GM10248 (cell line): ENCODE results near the gene ACAN.

ENCODE experiments used
- CTCF ChIA-PET: fragments of 300-600 bp; sonication (Branson Sonifier 250); formaldehyde crosslinking; extraction: SDS; loops from one replicate; lab custom pipeline; 2021; ENCODE audit warnings: antibody characterized with exemption; lab: Yijun Ruan, JAX
- POLR2A ChIA-PET: fragments of 350-650 bp; sonication (Branson Sonifier 250); formaldehyde crosslinking; extraction: SDS; loops from one replicate; lab custom pipeline; 2020; ENCODE audit warnings: antibody characterized with exemption; lab: Yijun Ruan, JAX
- DNase-seq: peaks from one replicate; pipeline ENCODE4 v3.0.0; 2012; ENCODE audit errors: extremely low spot score
- TF ChIP-seq, protein P1 (sequence below): IDR thresholded peaks from 2 replicates; pipeline ENCODE4 v1.5.1; 2012; ENCODE audit warnings: mild to moderate bottlenecking, low read depth; ENCODE audit errors: extremely low read depth, missing control alignments, control extremely low read depth

Gene ACAN

DNA sequence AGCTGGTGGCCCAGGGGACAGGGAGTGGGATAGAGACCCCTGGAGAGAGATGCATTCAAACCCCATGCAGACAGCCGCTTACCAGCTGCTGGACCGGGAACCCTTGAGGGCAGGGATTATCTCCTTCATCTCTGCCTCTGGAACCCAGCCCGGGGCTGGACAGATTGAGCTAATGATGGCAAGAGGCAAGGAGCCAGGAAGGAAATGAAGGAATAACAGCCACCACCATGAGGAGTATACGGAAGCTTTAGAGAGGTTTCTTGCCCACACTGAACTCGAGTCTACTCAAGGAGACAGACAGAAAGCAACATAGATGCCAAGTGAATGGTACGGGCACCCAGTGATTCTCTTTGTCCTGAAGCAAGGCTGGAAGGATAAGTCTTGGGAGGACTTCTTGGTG is 68.9 kb downstream of the ACAN start:
- DNase-seq: no peak
- CTCF ChIA-PET: interaction anchor here (0.9 kb wide), 1 partner anchor 10 kb away, joined by 3 read pairs; no protein-coding TSS in a partner anchor
- POLR2A ChIA-PET: no interaction called here
- TF ChIP-seq, protein P1, sequence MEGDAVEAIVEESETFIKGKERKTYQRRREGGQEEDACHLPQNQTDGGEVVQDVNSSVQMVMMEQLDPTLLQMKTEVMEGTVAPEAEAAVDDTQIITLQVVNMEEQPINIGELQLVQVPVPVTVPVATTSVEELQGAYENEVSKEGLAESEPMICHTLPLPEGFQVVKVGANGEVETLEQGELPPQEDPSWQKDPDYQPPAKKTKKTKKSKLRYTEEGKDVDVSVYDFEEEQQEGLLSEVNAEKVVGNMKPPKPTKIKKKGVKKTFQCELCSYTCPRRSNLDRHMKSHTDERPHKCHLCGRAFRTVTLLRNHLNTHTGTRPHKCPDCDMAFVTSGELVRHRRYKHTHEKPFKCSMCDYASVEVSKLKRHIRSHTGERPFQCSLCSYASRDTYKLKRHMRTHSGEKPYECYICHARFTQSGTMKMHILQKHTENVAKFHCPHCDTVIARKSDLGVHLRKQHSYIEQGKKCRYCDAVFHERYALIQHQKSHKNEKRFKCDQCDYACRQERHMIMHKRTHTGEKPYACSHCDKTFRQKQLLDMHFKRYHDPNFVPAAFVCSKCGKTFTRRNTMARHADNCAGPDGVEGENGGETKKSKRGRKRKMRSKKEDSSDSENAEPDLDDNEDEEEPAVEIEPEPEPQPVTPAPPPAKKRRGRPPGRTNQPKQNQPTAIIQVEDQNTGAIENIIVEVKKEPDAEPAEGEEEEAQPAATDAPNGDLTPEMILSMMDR: no peak

- TF ChIP-seq, protein P1: no peak
- ChIA-PET POLR2A (no interaction called here), CTCF (no interaction called here)
- DNase-seq: no peak
These were observed 69.5 kb downstream of the ACAN start for GRCh38 chr15:88872706-88873105.

- DNase-seq: no peak
- ChIA-PET CTCF (no interaction called here), POLR2A (no interaction called here)
- TF ChIP-seq, protein P1: no peak
These were observed 70.5 kb downstream of the ACAN start for GRCh38 chr15:88873786-88874185.

- POLR2A ChIA-PET: no interaction called here
- no peak for DNase-seq
- TF ChIP-seq, protein P1: no peak
- CTCF ChIA-PET: no interaction called here
These were observed 71.0 kb downstream of the ACAN start for GRCh38 chr15:88874275-88874674.

- CTCF ChIA-PET: no interaction called here
- POLR2A ChIA-PET: no interaction called here
- no peak for DNase-seq
- TF ChIP-seq, protein P1: no peak
These were observed 71.4 kb downstream of the ACAN start for GRCh38 chr15:88874684-88875083.

- POLR2A ChIA-PET: no interaction called here
- DNase-seq: no peak
- CTCF ChIA-PET: no interaction called here
- TF ChIP-seq, protein P1: no peak
These were observed 73.3 kb downstream of the ACAN start for GRCh38 chr15:88876573-88876972.
